Keratinocyte (primary cell): ENCODE results near the gene KRTAP5-3. TPM values are rescaled to one million over a fixed set of nuclear protein-coding genes. Genes with fewer than 3 reads are reported as not detected.

Experiments
- DNase-seq: peaks from one replicate; pipeline ENCODE4 v3.0.0-alpha.2; 2011; ENCODE audit warnings: low read depth, missing footprints, low spot score
- FAIRE-seq: peaks from 2 replicates; lab custom pipeline; 2011; peaks lifted over from hg19 to GRCh38; lab: Jason Lieb, UNC
- H2AFZ ChIP-seq: 2 replicates; pipeline ENCODE4 v1.6.0; 2012; ENCODE audit warnings: low read length, control low read depth, inconsistent platforms; ENCODE audit not compliant: control insufficient read depth
- H3K27ac ChIP-seq: 2 replicates; pipeline ENCODE4 v1.5.1; 2011; ENCODE audit warnings: low read length; ENCODE audit not compliant: control insufficient read depth, insufficient read depth
- H3K27me3 ChIP-seq: 3 replicates; pipeline ENCODE4 v1.6.0; 2011; ENCODE audit warnings: low read length; ENCODE audit not compliant: control insufficient read depth, insufficient read depth; ENCODE audit errors: extremely low read depth
- H3K36me3 ChIP-seq, 2 experiments: 2 replicates in 1 of 2; 3 replicates in 1 of 2; pipeline ENCODE4 v1.5.1; 2011; ENCODE audit warnings: low read length in 2 of 2, mild to moderate bottlenecking in 1 of 2; ENCODE audit not compliant: control insufficient read depth in 2 of 2, insufficient read depth in 2 of 2; ENCODE audit errors: extremely low read depth in 1 of 2
- H3K4me1 ChIP-seq: 3 replicates; pipeline ENCODE4 v1.5.1; 2011; ENCODE audit warnings: low read length; ENCODE audit not compliant: control insufficient read depth, insufficient read depth; ENCODE audit errors: extremely low read depth
- H3K4me2 ChIP-seq: 3 replicates; pipeline ENCODE4 v1.6.0; 2011; ENCODE audit warnings: low read depth, low read length; ENCODE audit not compliant: control insufficient read depth, insufficient read depth; ENCODE audit errors: extremely low read depth
- H3K4me3 ChIP-seq, 3 experiments: fragments of 200-600 bp in 1 of 3; sonication (generic) in 1 of 3; 2 replicates in 2 of 3; 3 replicates in 1 of 3; pipeline ENCODE4 v1.5.1; 2011 to 2016; ENCODE audit warnings: low read length in 3 of 3, mild to moderate bottlenecking in 3 of 3, control low read depth in 2 of 3, inconsistent platforms in 1 of 3, low read depth in 1 of 3, mixed read lengths in 1 of 3, mixed run types in 1 of 3, moderate library complexity in 1 of 3; ENCODE audit not compliant: control insufficient read depth in 2 of 3, insufficient read depth in 2 of 3; ENCODE audit errors: extremely low read depth in 1 of 3
- H3K79me2 ChIP-seq: 2 replicates; pipeline ENCODE4 v1.6.0; 2012; ENCODE audit warnings: low read length; ENCODE audit not compliant: control insufficient read depth, insufficient read depth
- H3K9ac ChIP-seq: 3 replicates; pipeline ENCODE4 v1.6.0; 2011; ENCODE audit warnings: low read length; ENCODE audit not compliant: control insufficient read depth, insufficient read depth; ENCODE audit errors: extremely low read depth
- H3K9me1 ChIP-seq: 3 replicates; pipeline ENCODE4 v1.6.0; 2011; ENCODE audit warnings: low read length; ENCODE audit not compliant: control insufficient read depth, insufficient read depth; ENCODE audit errors: extremely low read depth
- H3K9me3 ChIP-seq: 2 replicates; pipeline ENCODE4 v1.5.1; 2012; ENCODE audit warnings: low read depth, low read length; ENCODE audit not compliant: control insufficient read depth
- H4K20me1 ChIP-seq: 3 replicates; pipeline ENCODE4 v1.6.0; 2011; ENCODE audit warnings: low read length; ENCODE audit not compliant: control insufficient read depth, insufficient read depth; ENCODE audit errors: extremely low read depth
- EZH2 ChIP-seq: IDR thresholded peaks from one replicate; pipeline ENCODE4 v1.6.1; 2012; ENCODE audit warnings: inconsistent platforms, mild to moderate bottlenecking, low read length, moderate library complexity
- dilution Hi-C: fragments of 300-500 bp; cut with MboI; formaldehyde crosslinking; loops from one replicate; pipeline ENCODE4 v1.7.0; 2020; ENCODE audit warnings: low sequenced_read_pairs; ENCODE audit not compliant: extremely low pct_ligation_motif_present
- polyA plus RNA-seq, 5 experiments: library from polyadenylated mRNA; depleted of rRNA in 3 of 5; stranded (reverse) in 3 of 5; stranded (forward) in 1 of 5; unstranded in 1 of 5; fragments of >200 nt; gene quantifications; 1 replicate in 1 of 5; 2 replicates in 3 of 5; 3 replicates in 1 of 5; pipeline versions ENCODE4 v1.2.1 to v1.2.3, GENCODE V29; 2011 to 2012; ENCODE audit warnings: missing spikeins in 2 of 5, low read depth in 1 of 5, low replicate concordance in 1 of 5
- TF ChIP-seq, protein P1 (sequence below), 3 experiments: IDR thresholded peaks in 1 of 3; conservative IDR thresholded peaks in 1 of 3; optimal IDR thresholded peaks in 1 of 3; 2 replicates in 2 of 3; 3 replicates in 1 of 3; pipeline versions ENCODE3 to v1.5.1; 2011; ENCODE audit warnings: low read length in 3 of 3, mild to moderate bottlenecking in 3 of 3, moderate library complexity in 2 of 3, control low read depth in 1 of 3, inconsistent platforms in 1 of 3; ENCODE audit not compliant: insufficient read depth in 2 of 3; ENCODE audit errors: extremely low read depth in 1 of 3

Gene KRTAP5-3
- polyA plus RNA-seq, 1 donor (not counting 4 experiments of a cell fraction or from before 2014, with no cell fraction given) = not detected

DNA sequence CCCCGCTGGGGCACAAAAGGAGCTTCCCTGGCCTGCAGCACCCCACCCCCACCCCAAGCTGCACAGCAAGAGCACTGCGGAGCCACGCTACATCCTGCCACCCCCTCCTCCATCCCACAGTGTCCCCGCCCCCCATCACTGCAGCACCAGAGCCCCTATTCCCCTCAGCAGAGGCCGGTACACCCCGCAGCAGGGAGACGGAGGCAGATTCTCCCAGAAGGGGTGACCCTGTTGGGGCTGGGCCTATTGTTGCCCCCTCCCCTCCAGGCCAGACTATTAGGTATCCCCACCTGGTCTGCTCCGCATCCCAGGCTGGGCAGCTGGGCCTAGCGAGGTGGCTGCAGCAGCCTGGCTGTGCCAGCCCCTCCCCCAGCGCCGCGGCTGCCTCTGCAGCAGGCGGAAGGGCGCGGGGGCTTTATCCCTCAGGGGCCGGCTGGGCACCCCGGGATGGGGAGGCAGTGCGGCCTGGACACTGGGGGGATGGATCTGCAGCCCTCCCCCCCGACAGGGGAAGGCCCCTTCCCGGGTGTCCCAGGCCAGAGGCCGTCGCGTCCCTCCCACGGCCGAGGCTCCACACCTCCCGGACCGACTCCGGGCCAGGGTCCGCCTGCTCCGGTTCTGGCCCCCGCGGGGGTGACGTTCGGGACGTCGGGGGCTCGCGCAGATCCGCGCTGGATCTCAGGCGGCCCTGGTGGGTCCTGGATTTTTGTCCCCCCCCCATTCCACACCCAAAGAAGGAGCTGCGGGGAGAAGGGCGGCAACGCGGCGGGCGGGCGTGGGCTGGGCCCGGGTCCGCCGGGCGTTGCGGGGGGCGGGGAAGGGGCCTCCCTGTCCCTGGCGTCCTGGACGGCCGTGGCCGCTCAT lies 37.1 kb downstream of the KRTAP5-3 start:
- DNase-seq (no peak), FAIRE-seq (no peak)
- Histone ChIP-seq H3K36me3 (no peaks in the 10 kb centered on the region), H3K27ac (no peak overlapping the region), H4K20me1 (peaks cover 2% of the 10 kb centered on the region), H3K4me3 (peak overlapping the region in 2 of 3 experiments; percentile 32 to 56), H3K9me3 (no peaks in the 10 kb centered on the region), H3K4me1 (no peaks in the 10 kb centered on the region), H3K27me3 (peaks cover 37% of the 10 kb centered on the region), H3K79me2 (no peaks in the 10 kb centered on the region), H3K9me1 (no peaks in the 10 kb centered on the region), H3K9ac (peak overlapping the region; percentile 52), H2AFZ (no peak overlapping the region), H3K4me2 (peak overlapping the region; percentile 37)
- dilution Hi-C loops = no loop called here
- TF ChIP-seq, protein P1, sequence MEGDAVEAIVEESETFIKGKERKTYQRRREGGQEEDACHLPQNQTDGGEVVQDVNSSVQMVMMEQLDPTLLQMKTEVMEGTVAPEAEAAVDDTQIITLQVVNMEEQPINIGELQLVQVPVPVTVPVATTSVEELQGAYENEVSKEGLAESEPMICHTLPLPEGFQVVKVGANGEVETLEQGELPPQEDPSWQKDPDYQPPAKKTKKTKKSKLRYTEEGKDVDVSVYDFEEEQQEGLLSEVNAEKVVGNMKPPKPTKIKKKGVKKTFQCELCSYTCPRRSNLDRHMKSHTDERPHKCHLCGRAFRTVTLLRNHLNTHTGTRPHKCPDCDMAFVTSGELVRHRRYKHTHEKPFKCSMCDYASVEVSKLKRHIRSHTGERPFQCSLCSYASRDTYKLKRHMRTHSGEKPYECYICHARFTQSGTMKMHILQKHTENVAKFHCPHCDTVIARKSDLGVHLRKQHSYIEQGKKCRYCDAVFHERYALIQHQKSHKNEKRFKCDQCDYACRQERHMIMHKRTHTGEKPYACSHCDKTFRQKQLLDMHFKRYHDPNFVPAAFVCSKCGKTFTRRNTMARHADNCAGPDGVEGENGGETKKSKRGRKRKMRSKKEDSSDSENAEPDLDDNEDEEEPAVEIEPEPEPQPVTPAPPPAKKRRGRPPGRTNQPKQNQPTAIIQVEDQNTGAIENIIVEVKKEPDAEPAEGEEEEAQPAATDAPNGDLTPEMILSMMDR (optimal IDR thresholded peaks at IDR 0.05 in 1 of 3, IDR thresholded peaks at IDR 0.05 in 1 of 3, conservative IDR thresholded peaks at IDR 0.05 in 1 of 3; ENCODE audit: extremely low read depth in 1 of 3, insufficient read depth in 2 of 3, low read length in 3 of 3) = no peak
- peak; percentile 55 for TF ChIP-seq EZH2

DNA sequence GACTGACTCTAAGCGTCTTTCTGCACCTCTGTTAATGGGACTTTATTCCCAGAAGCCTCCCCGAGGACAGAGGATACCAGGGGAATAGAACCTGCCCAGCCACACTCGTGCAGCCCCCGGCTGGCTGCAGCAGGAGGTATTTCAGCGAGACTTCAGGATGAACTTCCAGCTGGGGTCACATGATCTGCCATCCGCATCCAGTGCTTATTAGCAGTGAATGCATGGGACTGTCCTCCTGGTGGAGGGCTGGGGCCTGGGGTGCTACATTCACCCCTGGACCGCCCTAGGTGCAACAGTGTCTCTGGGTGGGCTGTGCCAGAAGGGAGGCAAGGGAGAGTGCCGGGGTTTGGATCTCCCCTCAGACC lies 37.8 kb downstream of the KRTAP5-3 start:
- Histone ChIP-seq H3K4me1 (no peaks in the 10 kb centered on the region), H3K27me3 (peaks cover 37% of the 10 kb centered on the region), H4K20me1 (peaks cover 2% of the 10 kb centered on the region), H3K9me1 (no peaks in the 10 kb centered on the region), H2AFZ (no peak overlapping the region), H3K27ac (no peak overlapping the region), H3K36me3 (no peaks in the 10 kb centered on the region), H3K4me2 (no peak overlapping the region), H3K4me3 (no peak overlapping the region), H3K79me2 (no peaks in the 10 kb centered on the region), H3K9me3 (no peaks in the 10 kb centered on the region), H3K9ac (no peak overlapping the region)
- dilution Hi-C loops = no loop called here
- TF ChIP-seq EZH2 = no peak
- TF ChIP-seq, protein P1 (optimal IDR thresholded peaks at IDR 0.05 in 1 of 3, IDR thresholded peaks at IDR 0.05 in 1 of 3, conservative IDR thresholded peaks at IDR 0.05 in 1 of 3; ENCODE audit: extremely low read depth in 1 of 3, insufficient read depth in 2 of 3, low read length in 3 of 3) = no peak
- DNase-seq = no peak
- FAIRE-seq = no peak
